Brain microvascular endothelial cell (primary cell): ENCODE data around the gene SFXN1.
"Not testable (repeated sequence)": the region's sequence is repeated elsewhere in the genome, so short reads cannot be mapped to it uniquely, and the experiment has no call there.

ENCODE experiments used
- DNase-seq: peaks from one replicate; pipeline ENCODE4 v3.0.0-alpha.2; 2020
- H3K27ac ChIP-seq: fragments of 250-450 bp; sonication (Bioruptor Pico); 2 replicates; pipeline ENCODE4 v1.5.1; 2020; ENCODE audit warnings: mild to moderate bottlenecking, moderate library complexity
- H3K27me3 ChIP-seq: fragments of 250-450 bp; sonication (Bioruptor Pico); replicated peaks from 2 replicates; pipeline ENCODE4 v1.5.1; 2020; ENCODE audit warnings: mild to moderate bottlenecking
- H3K36me3 ChIP-seq: fragments of 250-450 bp; sonication (Bioruptor Pico); replicated peaks from 2 replicates; pipeline ENCODE4 v1.5.1; 2020; ENCODE audit warnings: mild to moderate bottlenecking
- H3K4me3 ChIP-seq: 2 replicates; pipeline ENCODE4 v1.5.1; 2011; ENCODE audit warnings: low read depth, mild to moderate bottlenecking, control low read depth, low read length, moderate library complexity
- in situ Hi-C: cut with HindIII; loops from 2 replicates; pipeline ENCODE4 v1.10.0; 2017; ENCODE audit warnings: low sequenced_read_pairs, low pct_ligation_motif_present
- TF ChIP-seq, protein P1 (sequence below): IDR thresholded peaks from 2 replicates; pipeline ENCODE4 v1.5.1; 2011; ENCODE audit warnings: low read depth, mild to moderate bottlenecking, moderate library complexity, low read length, control low read depth, inconsistent platforms; ENCODE audit errors: missing control alignments

Gene SFXN1

DNA sequence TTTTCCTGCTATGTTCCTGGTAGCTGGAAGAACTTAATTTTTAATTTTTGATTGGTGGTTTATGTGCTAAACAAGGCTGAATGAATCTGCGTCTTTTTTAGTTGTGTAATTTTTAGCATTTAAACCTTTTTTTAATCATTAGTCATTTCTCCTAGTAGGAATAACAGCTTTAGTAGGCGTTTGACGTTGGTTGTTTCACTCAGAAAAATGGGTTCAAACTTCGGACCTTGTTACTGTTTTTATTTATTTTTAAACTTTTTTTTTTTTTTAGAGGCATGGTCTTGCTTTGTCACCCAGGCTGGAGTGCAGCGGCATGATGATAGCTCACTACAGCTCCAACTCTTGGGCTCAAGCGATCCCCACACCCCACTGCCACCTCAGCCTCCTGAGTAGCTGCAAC lies 12.9 kb downstream of the SFXN1 start:
- TF ChIP-seq, protein P1, sequence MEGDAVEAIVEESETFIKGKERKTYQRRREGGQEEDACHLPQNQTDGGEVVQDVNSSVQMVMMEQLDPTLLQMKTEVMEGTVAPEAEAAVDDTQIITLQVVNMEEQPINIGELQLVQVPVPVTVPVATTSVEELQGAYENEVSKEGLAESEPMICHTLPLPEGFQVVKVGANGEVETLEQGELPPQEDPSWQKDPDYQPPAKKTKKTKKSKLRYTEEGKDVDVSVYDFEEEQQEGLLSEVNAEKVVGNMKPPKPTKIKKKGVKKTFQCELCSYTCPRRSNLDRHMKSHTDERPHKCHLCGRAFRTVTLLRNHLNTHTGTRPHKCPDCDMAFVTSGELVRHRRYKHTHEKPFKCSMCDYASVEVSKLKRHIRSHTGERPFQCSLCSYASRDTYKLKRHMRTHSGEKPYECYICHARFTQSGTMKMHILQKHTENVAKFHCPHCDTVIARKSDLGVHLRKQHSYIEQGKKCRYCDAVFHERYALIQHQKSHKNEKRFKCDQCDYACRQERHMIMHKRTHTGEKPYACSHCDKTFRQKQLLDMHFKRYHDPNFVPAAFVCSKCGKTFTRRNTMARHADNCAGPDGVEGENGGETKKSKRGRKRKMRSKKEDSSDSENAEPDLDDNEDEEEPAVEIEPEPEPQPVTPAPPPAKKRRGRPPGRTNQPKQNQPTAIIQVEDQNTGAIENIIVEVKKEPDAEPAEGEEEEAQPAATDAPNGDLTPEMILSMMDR: no peak
- in situ Hi-C loops: no loop called here
- Histone ChIP-seq H3K4me3 (no peak overlapping the region), H3K27me3 (no peaks in the 10 kb centered on the region), H3K36me3 (peaks cover 29% of the 10 kb centered on the region), H3K27ac (no peak overlapping the region)
- no peak for DNase-seq

DNA sequence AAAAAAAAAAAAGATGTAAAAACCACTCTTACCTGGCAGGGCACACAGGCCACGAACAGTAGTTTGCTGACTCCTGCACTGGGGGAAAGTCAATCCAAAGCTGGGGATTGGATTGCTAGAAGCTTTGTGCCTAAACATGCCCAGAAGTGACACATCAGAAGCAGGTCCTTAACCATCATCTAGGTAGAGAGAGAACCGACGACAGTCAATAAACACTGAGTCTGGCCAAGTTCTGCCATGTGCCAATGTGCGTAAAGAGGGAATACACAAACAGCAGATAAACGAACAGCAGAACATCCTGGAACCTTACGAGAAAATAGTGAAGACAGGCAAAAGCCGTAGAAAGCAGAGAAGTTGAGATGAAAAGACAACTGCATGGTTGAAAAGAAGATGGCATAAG lies 14.9 kb downstream of the SFXN1 start:
- no peak overlapping the region for H3K4me3 ChIP-seq
- TF ChIP-seq, protein P1: no peak
- in situ Hi-C loops: no loop called here
- H3K27me3 ChIP-seq: no peaks in the 10 kb centered on the region
- H3K36me3 ChIP-seq: peaks cover 33% of the 10 kb centered on the region
- DNase-seq: no peak
- H3K27ac ChIP-seq: no peak overlapping the region

DNA sequence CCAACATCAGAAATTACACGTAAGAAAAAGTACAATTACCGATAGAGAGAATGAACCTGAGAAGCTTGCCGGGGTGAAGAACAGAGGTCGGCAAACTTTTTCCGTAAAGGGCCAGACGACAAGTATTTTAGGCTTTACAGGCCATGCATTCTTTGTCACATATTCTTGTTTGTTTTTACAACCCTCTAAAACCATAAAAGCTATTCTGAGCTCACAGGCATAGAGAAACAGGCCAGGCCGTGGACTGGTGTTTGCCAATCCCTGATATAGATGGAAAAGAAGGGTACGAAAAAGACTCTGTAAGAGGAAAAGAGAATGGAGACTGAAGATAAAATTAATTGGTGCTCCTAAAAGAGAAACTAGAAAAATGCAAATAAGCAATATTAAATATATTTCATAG lies 15.4 kb downstream of the SFXN1 start:
- Histone ChIP-seq H3K4me3 (no peak overlapping the region), H3K36me3 (peaks cover 32% of the 10 kb centered on the region), H3K27me3 (no peaks in the 10 kb centered on the region), H3K27ac (no peak overlapping the region)
- TF ChIP-seq, protein P1: no peak
- in situ Hi-C loops: no loop called here
- DNase-seq: no peak

DNA sequence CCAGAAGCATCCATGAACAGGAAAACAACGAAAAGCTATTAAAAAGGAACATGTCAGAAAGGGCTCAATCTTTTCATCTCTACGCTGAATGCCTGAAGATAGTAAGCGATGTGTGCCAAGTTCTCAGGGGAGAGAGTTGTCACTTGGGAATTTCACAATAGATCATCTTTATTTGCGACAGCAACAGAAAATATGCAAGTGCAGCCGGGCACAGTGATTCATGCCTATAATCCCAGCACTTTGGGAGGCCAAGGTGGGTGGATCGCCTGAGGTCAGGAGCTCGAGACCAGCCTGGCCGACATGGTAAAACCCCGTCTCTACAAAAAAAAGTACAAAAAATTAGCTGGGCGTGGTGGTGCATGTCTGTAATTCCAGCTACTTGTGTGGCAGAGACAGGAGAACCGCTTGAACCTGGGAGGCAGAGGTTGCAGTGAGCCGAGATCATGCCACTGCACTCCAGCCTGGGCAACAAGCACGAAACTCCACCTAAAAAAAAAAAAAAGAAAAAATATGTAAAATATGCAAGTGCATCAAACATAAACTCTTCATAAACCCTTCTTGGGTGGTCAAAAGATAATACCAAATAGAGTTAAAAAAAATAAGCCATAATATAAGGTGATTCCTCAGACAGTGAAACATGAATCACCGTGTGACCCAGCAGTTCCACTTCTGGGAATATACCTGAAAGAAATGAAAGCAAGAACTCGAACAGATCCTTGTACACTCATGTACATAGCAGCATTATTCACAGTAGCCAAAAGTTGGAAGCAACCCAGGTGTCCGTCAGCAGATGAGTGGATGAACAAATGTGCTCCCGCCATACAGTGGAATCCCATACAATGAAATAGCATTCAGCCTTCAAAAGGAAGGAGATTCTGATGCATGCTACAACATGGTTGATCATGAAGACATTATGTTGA lies 16.2 kb downstream of the SFXN1 start:
- in situ Hi-C loops: no loop called here
- no peak overlapping the region for H3K27ac ChIP-seq
- TF ChIP-seq, protein P1: no peak
- no peaks in the 10 kb centered on the region for H3K27me3 ChIP-seq
- peaks cover 32% of the 10 kb centered on the region for H3K36me3 ChIP-seq
- H3K4me3 ChIP-seq: no peak overlapping the region
- DNase-seq: peak; percentile 27

DNA sequence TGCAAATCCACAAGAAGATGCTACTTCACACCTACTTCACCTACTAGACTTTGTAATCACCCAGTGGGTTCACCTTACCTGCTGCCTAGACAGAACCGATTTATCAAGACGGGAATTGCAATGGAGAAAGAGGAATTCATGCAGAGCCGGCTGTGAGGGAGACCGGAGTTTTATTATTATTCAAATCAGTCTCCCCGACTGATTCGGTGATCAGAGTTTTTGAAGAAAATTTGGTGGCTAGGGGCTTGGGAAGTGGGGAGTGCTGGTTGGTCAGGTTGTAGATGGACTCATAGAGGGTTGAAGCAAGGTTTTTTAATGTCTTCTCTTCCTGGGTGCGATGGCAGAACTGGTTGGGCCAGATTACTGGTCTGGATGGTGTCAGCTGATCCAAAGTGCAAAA lies 23.4 kb downstream of the SFXN1 start:
- Histone ChIP-seq H3K4me3 (no peak overlapping the region), H3K27ac (no peak overlapping the region), H3K27me3 (no peaks in the 10 kb centered on the region), H3K36me3 (peaks cover 10% of the 10 kb centered on the region)
- DNase-seq: no peak
- in situ Hi-C loops: no loop called here
- TF ChIP-seq, protein P1: no peak

- H3K27me3 ChIP-seq, DNase-seq, H3K27ac ChIP-seq, H3K4me3 ChIP-seq, in situ Hi-C loops: not testable (repeated sequence)
- H3K36me3 ChIP-seq: peaks cover 24% of the 10 kb centered on the region
Measured at GRCh38 chr5:175507671-175508070, 29.3 kb downstream of the SFXN1 start.
